Breast epithelium (tissue), 4 donors: Measurements from ENCODE around the gene F12. TPM values are rescaled to one million over a fixed set of nuclear protein-coding genes. Genes with fewer than 3 reads are reported as not detected.
A peak's percentile ranks its signal among the peaks of the same experiment; 100 is the strongest.

ENCODE experiments used
- DNase-seq, 2 donors: peaks; one replicate each; pipeline ENCODE4 v3.0.0-alpha.2; 2019; ENCODE audit warnings: low spot score in 2 of 2
- H3K27ac ChIP-seq, 2 donors: fragments of 200-600 bp; sonication (generic) in 1 of 2; one replicate each; pipeline ENCODE4 v1.5.1; 2016 to 2019; ENCODE audit warnings: mild to moderate bottlenecking in 1 of 2
- H3K27me3 ChIP-seq, 2 donors: fragments of 200-600 bp; sonication (generic) in 1 of 2; one replicate each; pipeline versions ENCODE4 v1.5.1 to v1.6.0; 2017 to 2019; ENCODE audit warnings: control low read depth in 1 of 2, mild to moderate bottlenecking in 1 of 2
- H3K36me3 ChIP-seq: fragments of 200-600 bp; one replicate; pipeline ENCODE4 v1.5.1; 2019
- H3K4me1 ChIP-seq, 2 donors: fragments of 200-600 bp; sonication (generic); one replicate each; pipeline ENCODE4 v1.5.1; 2016 to 2019; ENCODE audit warnings: control low read depth in 1 of 2
- H3K4me3 ChIP-seq, 3 donors: fragments of 200-600 bp; sonication (generic); 1 replicate in 2 of 3; 2 replicates in 1 of 3; pipeline ENCODE4 v1.5.1; 2016 to 2019; ENCODE audit warnings: mild to moderate bottlenecking in 3 of 3, moderate library complexity in 2 of 3
- H3K9me3 ChIP-seq, 2 donors: fragments of 200-600 bp; sonication (generic) in 1 of 2; one replicate each; pipeline ENCODE4 v1.5.1; 2016 to 2019; ENCODE audit warnings: control low read depth in 1 of 2
- POLR2A ChIP-seq: fragments of 450-650 bp; IDR thresholded peaks from one replicate; pipeline ENCODE4 v1.6.1; 2016; ENCODE audit warnings: antibody characterized with exemption, mild to moderate bottlenecking, moderate library complexity
- POLR2AphosphoS5 ChIP-seq, 3 donors: sonication (generic); formaldehyde crosslinking; IDR thresholded peaks; one replicate each; pipeline ENCODE4 v1.6.1; 2017; ENCODE audit warnings: antibody characterized with exemption in 3 of 3
- intact Hi-C: fragments of 100-400 bp; cut with DNase I; formaldehyde crosslinking; loops from one replicate; pipeline ENCODE4 v1.15.1; 2023; ENCODE audit warnings: low total_unique reads
- total RNA-seq, 3 donors: library from RNA; depleted of rRNA; stranded (reverse); fragments of >200 nt; gene quantifications; one replicate each; pipeline ENCODE4 v1.1.0, GENCODE V29; 2016
- TF ChIP-seq, protein P1 (sequence below), 3 donors: fragments of 450-650 bp; IDR thresholded peaks; one replicate each; pipeline ENCODE4 v1.5.1; 2016 to 2017; ENCODE audit warnings: antibody characterized with exemption in 3 of 3, mild to moderate bottlenecking in 3 of 3, moderate library complexity in 3 of 3

F12 gene
- total RNA-seq, 3 donors from 2014 or later = 0.64 to 2.9 (median 2.6) TPM

DNA sequence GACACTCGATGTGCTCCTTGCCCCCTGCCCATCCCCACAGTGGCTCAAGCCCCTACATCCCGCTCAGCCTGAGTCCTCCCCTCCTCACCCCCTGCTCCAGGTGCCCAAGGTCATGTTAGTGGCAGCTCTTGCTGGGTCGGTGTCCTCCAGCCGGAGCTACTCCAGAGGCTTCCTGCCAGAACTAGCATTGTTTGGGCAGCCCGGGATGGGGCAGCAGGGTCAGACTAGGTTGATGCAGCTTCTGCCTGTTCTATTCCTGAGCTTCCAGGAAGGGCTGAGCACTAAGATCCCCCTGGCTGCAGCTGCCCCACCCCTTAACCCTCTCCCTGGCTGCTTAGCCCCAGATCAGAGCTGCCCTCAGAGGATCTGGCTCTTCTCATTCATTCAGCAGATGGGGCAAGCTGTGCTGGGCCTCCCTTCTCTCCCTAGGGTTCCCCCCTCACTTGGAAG lies 51.0 kb downstream of the F12 start:
- Histone ChIP-seq H3K9me3 (no peaks in the 10 kb centered on the region), H3K4me3 (peak overlapping the region; percentile 35 to 71 (median 48))

DNA sequence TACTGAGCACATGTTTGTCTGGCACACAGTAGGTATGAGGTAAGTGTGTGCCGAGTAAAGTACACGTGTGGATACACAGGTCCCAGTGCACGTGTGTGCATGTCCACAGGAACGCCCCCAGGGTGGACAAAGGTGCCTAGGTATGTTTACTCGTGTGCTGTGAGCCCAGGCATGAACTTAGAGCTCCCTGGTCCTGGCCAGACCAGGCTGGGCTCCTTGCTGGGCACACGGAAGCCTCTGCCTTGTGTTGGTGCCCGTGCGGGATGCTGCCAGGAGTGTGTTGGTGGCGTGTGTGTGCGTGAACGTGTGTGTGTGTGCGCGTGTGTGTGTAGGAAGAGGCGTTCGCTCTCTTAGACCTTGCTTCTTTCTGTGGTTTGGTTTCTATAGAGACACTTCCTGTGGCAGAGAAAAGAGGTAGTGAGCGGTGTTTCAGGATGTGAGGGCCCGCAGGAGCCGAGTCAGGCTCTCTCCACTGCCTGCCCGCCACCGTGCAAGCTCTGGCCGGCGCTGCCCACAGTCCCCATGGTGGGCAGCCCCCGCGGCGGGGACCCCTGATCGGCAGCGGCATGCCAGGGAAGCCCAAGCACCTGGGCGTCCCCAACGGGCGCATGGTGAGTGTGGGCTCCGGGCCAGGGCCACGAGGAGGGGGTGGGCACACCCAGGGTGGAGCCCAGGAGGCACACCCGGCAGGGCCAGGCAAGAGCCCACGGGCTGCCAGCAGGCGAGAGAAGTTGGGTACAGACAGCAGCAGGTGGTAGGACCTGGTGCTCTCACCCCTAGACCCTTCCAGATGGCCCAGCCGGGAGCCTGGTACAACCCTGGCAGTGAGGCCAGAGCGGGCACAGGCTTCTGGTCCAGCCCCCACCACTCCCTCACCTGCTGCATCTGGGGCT lies 51.7 kb downstream of the F12 start, which contains the start of gene RGS14:
Gene RGS14 (plus strand): TSS at position 466 of the 893 bp plus-strand sequence. CDS start 101 bp downstream, at position 567.
- TF ChIP-seq POLR2AphosphoS5 (IDR thresholded peaks at IDR 0.05) = no peak
- TF ChIP-seq POLR2A = no peak
- TF ChIP-seq, protein P1, sequence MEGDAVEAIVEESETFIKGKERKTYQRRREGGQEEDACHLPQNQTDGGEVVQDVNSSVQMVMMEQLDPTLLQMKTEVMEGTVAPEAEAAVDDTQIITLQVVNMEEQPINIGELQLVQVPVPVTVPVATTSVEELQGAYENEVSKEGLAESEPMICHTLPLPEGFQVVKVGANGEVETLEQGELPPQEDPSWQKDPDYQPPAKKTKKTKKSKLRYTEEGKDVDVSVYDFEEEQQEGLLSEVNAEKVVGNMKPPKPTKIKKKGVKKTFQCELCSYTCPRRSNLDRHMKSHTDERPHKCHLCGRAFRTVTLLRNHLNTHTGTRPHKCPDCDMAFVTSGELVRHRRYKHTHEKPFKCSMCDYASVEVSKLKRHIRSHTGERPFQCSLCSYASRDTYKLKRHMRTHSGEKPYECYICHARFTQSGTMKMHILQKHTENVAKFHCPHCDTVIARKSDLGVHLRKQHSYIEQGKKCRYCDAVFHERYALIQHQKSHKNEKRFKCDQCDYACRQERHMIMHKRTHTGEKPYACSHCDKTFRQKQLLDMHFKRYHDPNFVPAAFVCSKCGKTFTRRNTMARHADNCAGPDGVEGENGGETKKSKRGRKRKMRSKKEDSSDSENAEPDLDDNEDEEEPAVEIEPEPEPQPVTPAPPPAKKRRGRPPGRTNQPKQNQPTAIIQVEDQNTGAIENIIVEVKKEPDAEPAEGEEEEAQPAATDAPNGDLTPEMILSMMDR (IDR thresholded peaks at IDR 0.05) = no peak
- intact Hi-C loops = no loop called here
- Histone ChIP-seq H3K36me3 (no peaks in the 10 kb centered on the region), H3K27ac (peak within 1 kb of the TSS; percentile 13 to 77), H3K9me3 (no peaks in the 10 kb centered on the region), H3K4me1 (peaks cover 10 to 13% of the 10 kb centered on the region in 2 donors), H3K27me3 (no peaks in the 10 kb centered on the region), H3K4me3 (peak within 1 kb of the TSS; percentile 35 to 71 (median 48))
- no peak for DNase-seq

More for the DNA sequence above, 51.0 kb downstream of the F12 start:
- H3K4me1 ChIP-seq = peaks cover 10 to 13% of the 10 kb centered on the region in 2 donors
- no peak for TF ChIP-seq POLR2A
- no peak for TF ChIP-seq POLR2AphosphoS5 (IDR thresholded peaks at IDR 0.05)
- TF ChIP-seq, protein P1 (IDR thresholded peaks at IDR 0.05) = no peak
- no peak for DNase-seq
- H3K27me3 ChIP-seq = no peaks in the 10 kb centered on the region
- peak overlapping the region in 1 of 2 donors; percentile 77 for H3K27ac ChIP-seq
- intact Hi-C loops = no loop called here
- no peaks in the 10 kb centered on the region for H3K36me3 ChIP-seq

DNA sequence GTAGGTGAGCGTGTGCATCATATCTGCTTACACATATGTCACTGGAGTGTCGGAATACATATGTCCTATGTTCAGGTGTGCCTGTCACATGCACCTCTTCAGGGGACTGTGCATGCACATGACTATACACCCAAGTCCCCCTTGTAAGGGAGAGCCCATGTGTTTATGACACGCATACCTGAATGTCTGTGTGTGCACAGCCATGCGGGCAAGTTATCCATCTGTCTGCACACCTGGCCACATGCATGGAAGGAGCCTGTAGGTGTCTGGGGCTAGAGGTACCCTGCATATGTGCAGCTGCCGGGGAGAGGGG lies 52.3 kb downstream of the F12 start:
- H3K36me3 ChIP-seq = no peaks in the 10 kb centered on the region
- no peak for DNase-seq
- peaks cover 10 to 13% of the 10 kb centered on the region in 2 donors for H3K4me1 ChIP-seq
- no peaks in the 10 kb centered on the region for H3K9me3 ChIP-seq
- H3K4me3 ChIP-seq = no peak overlapping the region
- peak overlapping the region in 1 of 2 donors; percentile 66 for H3K27ac ChIP-seq
- H3K27me3 ChIP-seq = no peaks in the 10 kb centered on the region
- TF ChIP-seq, protein P1 (IDR thresholded peaks at IDR 0.05) = no peak
- TF ChIP-seq POLR2A = no peak
- no peak for TF ChIP-seq POLR2AphosphoS5 (IDR thresholded peaks at IDR 0.05)
- intact Hi-C loops = no loop called here

DNA sequence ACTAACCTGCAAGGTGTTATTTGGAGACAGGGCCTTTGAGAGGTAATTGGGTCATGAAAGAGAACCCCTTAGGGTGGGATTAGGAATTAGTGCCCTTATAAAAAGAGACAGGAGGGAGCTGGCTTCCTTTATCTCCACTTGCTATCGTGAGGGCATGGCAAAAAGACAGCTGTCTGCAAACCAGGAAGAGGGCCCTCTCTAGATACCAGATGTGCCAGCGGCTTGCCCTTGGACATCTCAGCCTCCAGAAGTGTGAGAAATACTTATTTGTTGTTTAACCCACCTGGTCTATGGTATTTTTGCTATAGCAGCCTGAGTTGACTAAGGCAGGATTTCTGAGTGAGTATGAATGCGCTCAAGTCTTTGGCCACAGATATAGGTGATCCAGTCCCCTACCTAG lies 52.6 kb downstream of the F12 start:
- H3K36me3 ChIP-seq = no peaks in the 10 kb centered on the region
- H3K9me3 ChIP-seq = no peaks in the 10 kb centered on the region
- intact Hi-C loops = no loop called here
- H3K27me3 ChIP-seq = no peaks in the 10 kb centered on the region
- no peak overlapping the region for H3K4me3 ChIP-seq
- H3K4me1 ChIP-seq = peaks cover 10 to 13% of the 10 kb centered on the region in 2 donors
- no peak overlapping the region for H3K27ac ChIP-seq
- no peak for DNase-seq
- TF ChIP-seq, protein P1 (IDR thresholded peaks at IDR 0.05) = no peak
- TF ChIP-seq POLR2AphosphoS5 (IDR thresholded peaks at IDR 0.05) (no peak), POLR2A (no peak)

DNA sequence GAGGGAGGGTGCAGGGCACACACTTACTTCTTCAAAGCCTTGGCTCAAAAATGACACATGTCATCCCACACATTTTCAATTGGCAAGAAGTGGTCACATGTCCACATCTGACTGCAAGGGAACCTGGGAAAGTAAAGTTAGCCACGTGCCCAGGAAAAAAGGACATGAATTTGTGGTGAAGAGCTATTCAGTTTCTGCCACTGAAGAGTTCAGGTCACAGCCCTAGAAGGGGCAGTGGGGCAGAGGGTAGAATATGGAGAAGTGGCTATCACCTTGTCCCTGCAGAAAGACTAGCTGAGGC lies 53.5 kb downstream of the F12 start:
- intact Hi-C loops = no loop called here
- no peak for TF ChIP-seq POLR2A
- TF ChIP-seq POLR2AphosphoS5 (IDR thresholded peaks at IDR 0.05) = no peak
- TF ChIP-seq, protein P1 (IDR thresholded peaks at IDR 0.05) = no peak
- no peak for DNase-seq
- Histone ChIP-seq H3K27ac (no peak overlapping the region), H3K36me3 (no peaks in the 10 kb centered on the region), H3K9me3 (no peaks in the 10 kb centered on the region), H3K27me3 (no peaks in the 10 kb centered on the region), H3K4me1 (peaks cover 10 to 13% of the 10 kb centered on the region in 2 donors), H3K4me3 (no peak overlapping the region)
